ENCODE data around the gene UBE2L6. TPM values are rescaled to one million over a fixed set of nuclear protein-coding genes. Genes with fewer than 3 reads are reported as not detected.
A peak's percentile ranks its signal among the peaks of the same experiment; 100 is the strongest.

The UBE2L6 gene
- total RNA-seq, 1 donor from 2014 or later = 53.5 TPM

DNA sequence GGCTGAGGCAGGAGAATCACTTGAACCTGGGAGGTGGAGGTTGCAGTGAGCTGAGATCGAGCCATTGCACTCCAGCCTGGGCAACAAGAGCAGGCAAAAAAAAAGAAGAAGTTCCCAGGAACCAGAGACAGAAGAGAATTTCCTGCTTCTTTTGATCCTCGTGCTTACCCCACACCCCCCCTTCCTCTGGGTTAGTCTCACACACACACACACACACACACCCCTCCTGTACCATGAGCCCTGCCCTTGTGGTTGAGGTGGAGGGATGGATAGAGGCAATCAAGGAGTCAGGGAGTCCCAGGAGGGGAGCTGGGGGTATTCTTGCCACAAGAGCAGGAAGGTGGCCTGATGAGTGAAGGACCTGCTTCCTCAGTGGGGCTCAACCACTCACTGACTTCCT, 4.1 kb upstream of the UBE2L6 start:
- no peak for DNase-seq (ENCODE audit: low spot score)
- intact Hi-C loops (cut with DNase I) = no loop called here
- ATAC-seq = no peak

DNA sequence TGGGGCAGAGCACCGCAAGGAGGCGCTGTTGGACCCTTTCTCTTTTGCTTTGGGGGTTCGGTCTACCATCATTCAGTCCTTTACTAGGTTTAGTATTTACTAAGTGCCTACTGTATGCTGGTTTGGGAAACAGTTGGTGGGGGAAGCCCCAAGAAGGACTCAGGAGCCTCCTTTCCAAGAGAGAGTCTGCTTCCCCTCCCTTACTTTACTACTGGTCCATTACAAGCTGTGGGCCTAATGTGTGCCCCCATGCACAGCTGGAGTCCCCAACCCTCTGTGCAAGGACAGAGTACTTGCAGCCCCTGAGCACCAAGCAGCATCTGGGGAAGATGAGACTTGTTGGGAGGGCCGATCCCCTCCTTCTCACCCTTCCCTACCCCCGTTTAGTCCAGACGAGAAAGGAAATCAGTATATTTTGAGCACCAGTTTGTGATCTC, 876 bp upstream of the UBE2L6 start:
- ATAC-seq = peak; percentile 27
- intact Hi-C loops (cut with DNase I) = loop anchor here (5.0 kb wide), 1 partner anchor 69 kb away; no protein-coding TSS in a partner anchor
- DNase-seq (ENCODE audit: low spot score) = peak; percentile 94

DNA sequence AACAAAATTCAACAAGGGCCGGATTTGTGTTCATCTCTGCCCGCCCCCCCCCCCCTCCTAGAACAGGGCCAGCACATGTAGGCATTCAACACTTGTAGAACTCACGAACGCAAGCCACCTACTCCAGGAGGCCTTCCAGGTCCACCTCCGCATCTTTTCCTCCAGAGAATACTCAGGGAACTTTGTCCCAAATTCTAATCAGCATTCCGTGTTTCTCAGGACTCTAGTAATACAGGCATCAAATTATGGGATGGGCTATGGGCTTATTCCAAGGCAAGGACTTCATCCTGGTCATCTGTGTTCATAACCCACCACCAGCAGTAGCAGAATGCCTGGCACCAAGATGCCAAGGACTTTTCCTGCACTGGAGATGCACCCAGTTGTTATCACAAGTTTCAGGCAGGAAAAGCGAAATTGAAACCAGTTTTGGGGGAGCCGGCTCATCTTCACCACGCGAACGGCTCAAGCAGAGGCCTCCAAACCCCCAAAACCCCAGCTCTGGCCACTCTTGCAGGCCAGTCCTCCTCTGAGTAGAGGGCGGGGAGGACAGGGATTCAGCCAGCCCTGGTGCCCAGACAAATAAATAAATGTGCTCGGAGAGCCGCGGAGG, 462 bp downstream of the UBE2L6 start:
- peak; percentile 7 for ATAC-seq
- DNase-seq (ENCODE audit: low spot score) = no peak
- intact Hi-C loops (cut with DNase I) = loop anchor here (5.0 kb wide), 1 partner anchor 70 kb away; no protein-coding TSS in a partner anchor

DNA sequence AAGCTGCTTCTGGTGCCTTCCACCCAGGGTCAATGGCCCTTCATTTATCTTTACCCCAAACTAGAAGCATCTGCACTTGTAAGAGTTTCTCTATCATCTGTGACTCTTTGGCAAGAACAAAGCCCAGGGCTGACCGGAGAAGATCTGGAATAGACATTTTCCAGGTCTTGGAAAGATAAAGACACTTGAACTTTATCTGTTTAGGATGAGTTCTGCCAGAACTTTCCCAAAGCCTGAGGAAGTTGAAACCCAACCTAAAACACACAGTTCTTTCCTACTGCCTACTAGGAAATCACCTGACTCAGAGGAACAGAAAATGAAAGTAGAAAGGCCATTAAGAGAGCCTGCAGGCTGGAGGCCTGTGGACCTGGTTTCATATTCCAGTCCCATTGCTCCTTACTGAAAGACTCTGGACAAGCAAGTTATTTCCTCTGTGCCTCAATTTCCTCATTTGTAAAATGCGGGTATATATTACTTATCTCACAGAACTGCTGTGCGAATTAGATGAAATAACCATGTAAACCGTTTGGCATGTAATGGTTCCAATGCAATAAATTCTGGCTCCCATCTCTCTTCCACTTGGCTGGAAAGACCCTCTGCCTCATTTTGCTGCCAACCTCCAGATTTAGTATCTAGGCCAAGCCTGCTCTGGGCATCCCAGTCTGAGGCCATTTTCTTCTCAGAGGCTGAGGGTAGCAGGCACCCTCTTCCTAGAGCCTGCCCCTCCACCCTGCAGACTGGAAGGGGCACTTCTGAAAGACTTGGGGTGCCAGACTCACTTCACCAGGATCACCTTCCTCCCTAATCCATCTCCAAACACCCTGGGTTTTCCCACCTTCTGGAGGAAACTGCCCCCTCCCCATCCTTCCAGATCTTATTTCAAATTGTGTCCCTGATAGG, 1.2 kb downstream of the UBE2L6 start:
- intact Hi-C loops (cut with DNase I) = loop anchor here (5.0 kb wide), 1 partner anchor 71 kb away; no protein-coding TSS in a partner anchor
- DNase-seq (ENCODE audit: low spot score) (no peak), ATAC-seq (peak; percentile 76)

DNA sequence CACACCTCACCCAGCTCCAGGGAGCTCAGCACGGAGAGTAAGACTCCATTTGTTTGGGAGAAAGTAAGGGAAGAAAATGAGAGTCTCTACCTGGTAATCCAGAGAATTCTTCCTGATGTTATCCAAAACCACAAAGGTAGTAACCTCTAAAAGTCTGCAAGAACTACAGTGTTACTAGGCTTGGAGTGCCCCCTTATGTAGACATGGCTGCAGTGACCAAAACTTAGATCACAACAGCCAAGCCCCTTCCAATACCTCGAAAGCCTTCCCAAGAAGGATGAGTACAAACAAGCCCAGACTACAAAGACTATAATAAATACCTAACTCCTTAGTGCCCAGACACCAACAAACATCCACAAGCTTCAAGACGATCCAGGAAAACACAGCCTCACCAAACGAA, 4.9 kb downstream of the UBE2L6 start:
- intact Hi-C loops (cut with DNase I) = no loop called here
- DNase-seq (ENCODE audit: low spot score) (no peak), ATAC-seq (no peak)

DNA sequence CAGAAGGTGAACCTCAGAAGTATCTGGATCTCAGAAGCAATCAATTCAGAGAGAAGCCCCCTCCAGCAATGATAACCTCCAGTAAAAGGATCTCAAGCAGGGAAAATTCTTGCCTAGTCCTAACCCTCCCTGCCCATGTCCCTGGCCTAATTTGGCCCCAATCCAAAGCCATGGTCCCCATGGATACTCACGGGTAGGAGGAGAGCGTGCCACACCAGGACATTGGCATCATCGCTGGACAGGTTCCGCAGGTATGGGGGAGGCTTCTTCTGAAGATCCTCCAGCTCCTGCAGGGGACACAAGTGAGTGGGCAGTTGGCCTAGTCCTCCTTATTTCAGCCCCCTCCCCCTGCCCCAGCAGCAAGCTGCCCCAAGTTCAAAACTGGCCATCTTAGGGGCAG, 7.3 kb downstream of the UBE2L6 start:
- DNase-seq (ENCODE audit: low spot score) (no peak), ATAC-seq (no peak)
- intact Hi-C loops (cut with DNase I) = no loop called here

DNA sequence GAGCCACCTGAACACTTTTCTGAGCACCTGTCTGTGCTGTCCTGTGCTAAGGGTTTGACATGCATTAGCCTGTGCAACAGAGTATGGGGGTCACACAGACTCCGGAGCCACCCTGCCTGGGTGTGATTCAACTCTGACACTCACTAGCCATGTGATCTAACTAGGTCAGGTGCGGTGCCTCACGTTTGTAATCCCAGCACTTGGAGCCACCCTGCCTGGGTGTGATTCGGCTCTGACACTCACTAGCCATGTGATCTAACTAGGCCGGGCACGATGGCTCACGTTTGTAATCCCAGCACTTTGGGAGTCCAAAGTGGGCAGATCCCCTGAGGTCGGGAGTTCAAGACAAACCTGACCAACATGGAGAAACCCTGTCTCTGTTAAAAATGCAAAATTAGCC, 11.4 kb downstream of the UBE2L6 start:
- intact Hi-C loops (cut with DNase I) = no loop called here
- ATAC-seq (no peak), DNase-seq (ENCODE audit: low spot score) (no peak)

DNA sequence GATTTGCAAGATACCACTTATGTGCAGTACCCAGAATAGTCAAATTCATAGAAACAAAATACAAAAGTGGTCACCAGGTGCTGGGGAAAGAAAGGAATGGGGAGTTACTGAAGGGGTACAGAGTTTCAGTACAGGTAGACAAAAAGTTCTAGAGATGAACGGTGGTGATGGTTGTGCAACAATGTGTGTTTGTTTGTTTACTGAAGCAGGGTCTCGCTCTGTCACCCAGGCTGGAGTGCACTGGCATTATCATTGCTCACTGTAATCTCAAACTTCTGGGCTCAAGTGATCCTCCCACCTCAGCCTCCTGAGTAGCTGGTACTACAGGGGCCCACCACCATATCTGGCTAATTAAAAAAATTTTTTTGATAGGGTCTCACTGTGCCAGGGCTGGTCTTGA, 12.1 kb downstream of the UBE2L6 start:
- ATAC-seq (no peak), DNase-seq (ENCODE audit: low spot score) (no peak)
- intact Hi-C loops (cut with DNase I) = no loop called here

DNA sequence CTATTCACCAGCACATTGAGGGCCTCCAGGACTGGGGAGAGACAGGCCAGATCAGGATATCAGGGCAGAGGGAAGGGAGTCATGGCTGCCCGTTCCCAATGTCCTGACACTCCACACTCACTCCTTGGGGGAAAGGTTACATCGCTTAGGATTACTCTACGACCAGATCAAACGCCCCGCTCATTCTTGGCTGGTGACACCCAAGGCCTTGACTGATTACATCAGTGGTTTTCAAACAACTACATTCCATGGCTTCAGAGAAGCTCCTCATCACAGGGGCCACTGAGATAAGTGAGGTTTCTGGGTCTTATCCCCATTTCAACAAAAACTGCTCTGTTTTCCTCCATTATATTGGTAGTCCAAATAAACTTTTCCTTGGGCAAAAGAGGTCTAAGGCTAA, 15.0 kb downstream of the UBE2L6 start:
- intact Hi-C loops (cut with DNase I) = no loop called here
- DNase-seq (ENCODE audit: low spot score) = no peak
- no peak for ATAC-seq

DNA sequence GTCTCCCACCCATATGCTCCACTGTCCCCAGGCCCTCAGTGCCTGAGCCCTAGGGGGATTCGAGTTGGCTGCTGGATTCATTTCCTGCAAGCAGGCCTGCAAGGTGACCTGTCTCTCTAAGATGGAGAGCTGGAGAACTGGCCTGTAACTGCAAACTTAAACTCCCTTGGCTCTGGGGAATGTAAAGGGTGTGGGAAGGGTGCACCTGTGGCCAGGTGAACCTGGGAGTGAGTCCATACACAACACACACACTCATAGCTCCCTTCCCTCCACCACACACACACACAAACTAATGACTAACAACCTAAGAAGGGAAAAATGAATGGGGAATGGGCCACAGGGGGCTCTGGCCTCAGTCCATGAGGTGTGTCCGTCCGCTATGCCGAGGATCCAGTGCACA, 15.5 kb downstream of the UBE2L6 start:
- ATAC-seq (no peak), DNase-seq (ENCODE audit: low spot score) (no peak)
- intact Hi-C loops (cut with DNase I) = no loop called here

DNA sequence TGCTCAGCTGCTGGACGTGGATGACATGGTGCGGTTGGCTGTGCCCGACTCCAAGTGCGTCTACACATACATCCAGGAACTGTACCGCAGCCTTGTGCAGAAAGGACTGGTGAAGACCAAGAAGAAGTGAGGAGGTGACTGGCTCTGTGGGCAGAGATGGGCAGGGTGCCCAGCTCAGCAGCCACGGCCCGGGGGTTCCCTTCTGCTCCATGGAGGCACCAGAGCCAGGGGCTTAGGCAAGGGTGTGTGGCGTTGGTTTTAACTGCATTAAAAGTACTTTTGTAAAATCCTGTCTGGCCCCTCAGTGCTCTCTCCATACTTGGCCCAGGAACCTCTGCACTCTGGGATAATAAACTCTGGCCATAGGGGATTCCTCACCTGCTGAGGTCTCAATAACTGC, 17.5 kb downstream of the UBE2L6 start:
- DNase-seq (ENCODE audit: low spot score) (no peak), ATAC-seq (no peak)
- intact Hi-C loops (cut with DNase I) = no loop called here

DNA sequence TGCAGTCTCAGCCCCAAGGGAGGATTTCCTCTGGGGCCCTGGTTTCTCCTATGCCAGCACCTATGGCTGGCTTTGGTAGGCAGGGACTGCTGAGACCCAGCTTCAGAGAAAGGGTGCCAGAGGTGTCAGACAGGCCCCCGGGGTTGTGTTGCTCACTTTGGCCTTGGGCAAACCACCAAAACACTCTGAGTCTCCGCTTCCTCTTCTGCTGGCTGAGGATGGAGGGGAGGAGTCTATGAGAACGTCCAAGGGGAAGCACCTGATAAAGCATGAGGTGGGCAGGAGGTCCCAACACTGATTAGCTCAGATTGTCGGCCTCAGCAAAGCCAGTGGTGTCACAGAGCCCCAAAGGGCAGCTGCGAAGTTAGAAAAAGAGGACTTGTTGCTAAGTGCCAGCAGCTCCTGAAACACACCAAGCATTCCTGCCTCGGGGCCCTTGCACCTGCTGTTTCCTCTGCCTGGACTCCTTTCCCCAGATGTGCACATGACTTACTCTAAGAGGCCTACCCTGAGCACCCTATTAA, 19.6 kb downstream of the UBE2L6 start:
- ATAC-seq = peak; percentile 13
- intact Hi-C loops (cut with DNase I) = no loop called here
- DNase-seq (ENCODE audit: low spot score) = no peak

DNA sequence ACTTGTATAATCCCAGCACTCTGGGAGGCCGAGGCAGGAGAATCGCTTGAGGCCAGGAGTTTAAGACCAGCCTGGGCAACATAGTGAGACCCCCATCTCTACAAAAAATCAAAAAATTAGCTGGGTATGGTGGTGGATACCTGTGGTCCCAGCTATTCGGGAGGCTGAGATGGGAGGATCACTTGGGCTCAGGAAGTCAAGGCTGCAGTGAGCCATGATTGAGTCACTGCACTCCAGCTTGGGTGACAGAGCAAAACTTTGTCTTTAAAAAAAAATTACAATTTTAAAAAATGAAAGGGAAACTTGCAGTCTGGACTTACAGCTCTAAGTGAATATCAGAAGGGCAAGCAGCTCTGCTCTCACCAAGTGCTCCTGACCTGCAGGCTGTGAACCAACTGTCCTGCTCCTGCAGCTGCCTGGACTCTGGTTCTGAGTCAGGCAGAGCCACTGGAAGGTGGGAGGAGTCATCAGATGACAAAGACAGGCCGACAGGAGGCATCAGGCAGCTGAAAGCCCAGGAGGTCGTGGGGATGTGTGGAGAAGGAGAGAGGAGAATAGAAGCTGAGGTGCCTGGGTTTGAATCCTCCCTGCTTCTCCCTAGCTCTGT, 20.5 kb downstream of the UBE2L6 start:
- DNase-seq (ENCODE audit: low spot score) = no peak
- ATAC-seq = peak; percentile 31

DNA sequence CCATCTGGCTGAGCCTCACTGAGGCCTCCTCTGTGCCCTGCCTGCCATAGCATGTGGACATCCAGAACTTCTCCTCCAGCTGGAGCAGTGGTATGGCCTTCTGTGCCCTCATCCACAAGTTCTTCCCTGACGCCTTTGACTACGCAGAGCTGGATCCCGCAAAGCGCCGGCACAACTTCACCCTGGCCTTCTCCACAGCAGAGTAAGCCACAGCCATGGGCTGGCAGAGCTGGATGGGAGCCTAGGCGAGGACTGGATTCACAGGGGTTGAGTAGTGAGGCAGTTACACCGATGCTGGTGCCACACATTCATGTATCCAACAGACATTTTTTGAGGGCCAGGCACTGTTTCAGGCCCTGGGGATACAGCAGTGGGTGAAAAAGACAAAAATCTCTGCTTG, 21.0 kb downstream of the UBE2L6 start:
- no peak for ATAC-seq
- intact Hi-C loops (cut with DNase I) = no loop called here
- DNase-seq (ENCODE audit: low spot score) = no peak

More for the DNA sequence above, 20.5 kb downstream of the UBE2L6 start:
- intact Hi-C loops (cut with DNase I) = no loop called here

DNA sequence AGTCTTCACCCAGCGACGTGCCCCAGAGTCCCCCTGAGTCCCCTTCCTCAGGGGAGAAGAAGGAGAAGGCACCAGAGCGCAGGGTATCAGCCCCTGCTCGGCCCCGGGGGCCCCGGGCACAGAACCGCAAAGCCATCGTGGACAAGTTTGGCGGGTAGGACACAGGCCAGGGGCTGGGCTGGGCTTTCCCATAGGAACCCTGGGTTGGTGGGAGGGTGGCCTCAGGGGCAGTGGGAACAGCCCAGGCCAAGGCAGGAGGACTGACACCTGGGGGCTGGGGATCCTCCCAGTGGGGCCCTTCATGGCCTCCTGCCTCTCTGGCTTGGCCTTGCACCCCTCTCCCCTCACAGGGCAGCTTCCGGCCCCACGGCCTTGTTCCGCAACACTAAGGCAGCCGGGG, 21.6 kb downstream of the UBE2L6 start:
- DNase-seq (ENCODE audit: low spot score) (no peak), ATAC-seq (no peak)
- intact Hi-C loops (cut with DNase I) = no loop called here

DNA sequence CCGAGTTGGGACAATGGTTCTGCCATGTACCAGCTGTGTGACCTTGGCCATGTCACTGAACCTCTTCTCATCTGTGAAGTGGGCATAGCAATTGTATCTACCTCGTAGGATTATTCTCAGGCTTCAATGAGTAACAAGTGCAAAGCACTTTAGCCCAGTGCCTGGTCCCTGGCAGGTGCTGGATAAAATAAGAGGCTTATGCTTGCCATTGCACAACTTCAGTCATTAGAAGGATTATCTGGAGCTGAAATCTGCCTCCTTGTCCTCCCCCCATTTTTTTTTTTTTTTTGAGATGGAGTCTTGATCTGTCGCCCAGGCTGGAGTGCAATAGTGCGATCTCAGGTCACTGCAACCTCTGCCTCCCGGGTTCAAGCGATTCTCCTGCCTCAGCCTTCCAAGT, 22.9 kb downstream of the UBE2L6 start:
- intact Hi-C loops (cut with DNase I) = no loop called here
- DNase-seq (ENCODE audit: low spot score) (no peak), ATAC-seq (no peak)

DNA sequence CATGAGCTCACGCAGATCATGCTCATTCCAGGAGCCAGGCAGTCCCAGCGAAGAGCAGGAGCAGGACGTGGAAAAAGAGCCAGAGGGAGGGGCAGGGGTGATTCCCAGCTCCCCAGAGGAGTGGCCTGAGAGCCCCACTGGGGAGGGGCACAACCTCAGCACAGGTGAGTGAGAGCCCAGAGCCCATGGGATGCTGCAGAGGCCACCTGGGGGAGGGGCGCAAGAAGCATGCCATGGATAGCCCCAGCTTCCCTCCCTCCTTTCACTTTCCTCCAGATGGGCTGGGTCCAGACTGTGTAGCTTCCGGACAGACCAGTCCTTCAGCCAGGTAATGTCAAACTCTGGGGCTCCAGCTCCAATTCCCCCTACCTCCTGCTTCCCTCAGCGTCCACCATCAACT, 23.9 kb downstream of the UBE2L6 start:
- ATAC-seq = no peak
- intact Hi-C loops (cut with DNase I) = no loop called here
- DNase-seq (ENCODE audit: low spot score) = no peak

DNA sequence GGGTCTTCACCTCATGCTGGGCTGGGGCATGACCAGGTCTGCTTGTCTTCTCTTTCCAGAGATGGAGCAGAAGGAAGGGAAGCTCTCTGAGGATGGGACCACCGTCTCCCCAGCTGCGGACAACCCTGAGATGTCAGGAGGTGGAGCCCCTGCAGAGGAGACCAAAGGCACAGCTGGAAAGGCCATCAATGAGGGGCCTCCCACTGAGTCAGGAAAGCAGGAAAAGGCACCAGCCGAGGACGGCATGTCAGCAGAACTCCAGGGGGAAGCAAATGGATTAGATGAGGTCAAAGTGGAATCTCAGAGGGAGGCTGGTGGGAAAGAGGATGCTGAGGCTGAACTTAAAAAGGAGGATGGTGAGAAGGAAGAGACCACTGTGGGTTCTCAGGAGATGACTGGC, 24.9 kb downstream of the UBE2L6 start:
- intact Hi-C loops (cut with DNase I) = no loop called here
- ATAC-seq (no peak), DNase-seq (ENCODE audit: low spot score) (no peak)

DNA sequence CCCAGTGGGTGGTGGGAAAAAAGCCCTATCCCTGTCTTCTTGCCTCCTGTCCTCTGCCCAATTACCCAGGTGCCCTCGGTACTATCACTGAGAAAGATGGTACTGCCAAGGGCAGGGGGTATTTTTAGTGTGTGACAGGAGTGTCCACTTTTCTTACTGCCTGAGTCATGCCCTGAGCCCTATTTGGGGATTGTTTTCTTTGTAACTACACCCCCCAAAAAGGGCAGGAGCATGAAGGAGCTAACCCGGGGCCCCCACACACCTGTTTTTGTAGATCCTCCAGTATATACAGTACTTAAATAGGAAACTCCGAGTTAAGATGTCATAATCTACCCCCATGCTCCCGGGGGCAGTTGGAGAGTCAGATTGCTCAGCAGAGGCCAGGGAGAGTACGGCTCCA, 26.3 kb downstream of the UBE2L6 start:
- DNase-seq (ENCODE audit: low spot score) (no peak), ATAC-seq (no peak)

DNA sequence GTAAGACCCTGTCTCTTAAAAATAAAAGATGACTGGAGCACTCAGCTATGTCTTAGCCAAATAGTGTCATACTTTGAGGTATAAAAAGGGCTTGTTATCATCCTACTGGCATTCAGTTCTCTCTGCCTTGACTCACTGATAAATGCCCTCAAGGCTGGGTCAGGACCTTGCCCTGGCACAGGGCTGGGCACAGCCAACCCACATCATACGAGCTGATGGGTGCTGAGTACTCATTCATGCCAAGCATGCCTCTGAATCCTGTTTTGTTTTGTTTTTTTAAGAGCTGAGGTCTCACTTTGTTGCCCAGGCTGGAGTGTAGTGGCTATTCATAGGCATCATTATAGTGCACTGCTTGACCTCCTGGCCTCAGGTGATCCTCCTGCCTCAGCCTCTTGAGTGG, 28.1 kb downstream of the UBE2L6 start:
- intact Hi-C loops (cut with DNase I) = no loop called here
- no peak for DNase-seq (ENCODE audit: low spot score)
- no peak for ATAC-seq

More for the DNA sequence above, 26.3 kb downstream of the UBE2L6 start:
- intact Hi-C loops (cut with DNase I) = no loop called here
